ENCODE data around the gene VWA5A. TPM values are rescaled to one million over a fixed set of nuclear protein-coding genes. Genes with fewer than 3 reads are reported as not detected.

The VWA5A gene
- total and polyA plus RNA-seq, 2 of the 13 experiments (the other 11 are each of a cell fraction or from before 2014, with no cell fraction given): 1.3 to 1.8 TPM

DNA sequence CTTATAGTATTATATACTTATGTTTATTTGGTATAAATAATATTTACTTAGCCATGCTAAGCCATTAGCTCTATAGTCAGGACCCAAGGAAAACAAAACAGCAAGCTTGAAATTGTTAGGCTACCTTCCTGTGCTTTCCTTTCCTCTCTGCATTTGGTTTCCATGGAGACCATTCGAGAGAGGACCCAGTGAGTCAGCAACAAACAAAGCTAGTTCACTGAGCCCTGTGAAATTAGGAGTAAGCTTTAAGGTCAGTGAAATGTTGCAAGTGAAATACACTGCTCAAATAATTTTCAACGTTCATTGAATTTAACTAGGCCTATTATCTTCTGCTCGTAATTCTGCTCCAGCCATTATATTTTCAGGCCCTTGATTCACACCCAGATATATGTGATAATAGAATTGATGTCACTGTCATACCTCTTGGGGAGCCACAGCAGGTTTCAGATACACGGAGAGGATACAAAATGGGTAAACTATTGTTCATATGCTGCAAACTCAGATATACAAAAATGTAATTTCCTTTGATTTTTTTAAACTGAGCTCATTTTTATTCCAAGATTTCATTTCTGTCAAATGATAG lies 58.8 kb downstream of the VWA5A start:
- Histone ChIP-seq H3K79me2 (ENCODE audit: insufficient read depth, low read length) (no peaks in the 10 kb centered on the region), H3K4me3 (replicated peaks in 1 of 3; ENCODE audit: insufficient read depth in 1 of 3, low read depth in 2 of 3, low read length in 3 of 3) (no peak overlapping the region), H3K36me3 (replicated peaks in 1 of 2; ENCODE audit: control insufficient read depth in 1 of 2, insufficient read depth in 2 of 2, low read length in 2 of 2) (no peaks in the 10 kb centered on the region), H3K4me1 (ENCODE audit: insufficient read depth, low read length) (no peaks in the 10 kb centered on the region), H4K20me1 (ENCODE audit: insufficient read depth, low read length) (no peaks in the 10 kb centered on the region), H3K27ac (ENCODE audit: extremely low read length, insufficient read depth, low read length) (no peak overlapping the region), H2AFZ (ENCODE audit: low read length) (no peak overlapping the region), H3K4me2 (ENCODE audit: low read depth, low read length) (no peak overlapping the region), H3K27me3 (ENCODE audit: control insufficient read depth in 1 of 2, insufficient read depth in 2 of 2, low read length in 2 of 2) (no peaks in the 10 kb centered on the region), H3K9ac (ENCODE audit: insufficient read depth, low read depth, low read length) (no peak overlapping the region), H3K9me3 (ENCODE audit: low read length) (no peaks in the 10 kb centered on the region)
- in situ Hi-C loops (cut with HindIII; ENCODE audit: extremely low pct_ligation_motif_present, low pct_unique_long_range_greater_than_20kb): no loop called here
- peak; percentile 64 for ATAC-seq
- POLR2A ChIA-PET: no interaction called here
- peak; percentile 47 for DNase-seq (ENCODE audit: low spot score)
- no TSS peak for BruUV-seq (replicated peaks)
- no peak for FAIRE-seq
- CTCF ChIA-PET (ENCODE audit: low intra/inter-chr PET ratio, low total read pairs): no interaction called here
- WGBS (ENCODE audit: low lambda C conversion rate): under 1% methylated on average over 4 of the region's 4 CpGs
- intact Hi-C loops (cut with micrococcal nuclease; ENCODE audit: unreplicated experiment): no loop called here
- TF ChIP-seq HMGA1 (CRISPR knock-in tag; conservative IDR thresholded peaks at IDR 0.05) (no peak), ZSCAN29 (CRISPR knock-in tag; conservative IDR thresholded peaks at IDR 0.05) (no peak), ZNF510 (CRISPR knock-in tag; IDR thresholded peaks at IDR 0.05; ENCODE audit: low read depth) (no peak), NFIC (IDR thresholded peaks at IDR 0.05; ENCODE audit: low read length) (no peak), FOXK2 (IDR thresholded peaks at IDR 0.05) (no peak), KLF13 (CRISPR knock-in tag; IDR thresholded peaks at IDR 0.05) (no peak), NFE2 (CRISPR knock-in tag; IDR thresholded peaks at IDR 0.05) (peak; percentile 33; the same call in 1 of the 2 replicates), ZBTB21 (CRISPR knock-in tag; IDR thresholded peaks at IDR 0.05) (no peak), NFYC (CRISPR knock-in tag; IDR thresholded peaks at IDR 0.05) (no peak), DPF2 (CRISPR knock-in tag; IDR thresholded peaks at IDR 0.05; ENCODE audit: borderline replicate concordance, low read depth) (no peak), RFX3 (CRISPR knock-in tag; IDR thresholded peaks at IDR 0.05) (peak; percentile 34; the same call in 1 of the 2 replicates), GABPA (IDR thresholded peaks at IDR 0.05; ENCODE audit: low read depth, low read length) (no peak), GABPA (CRISPR knock-in tag; IDR thresholded peaks at IDR 0.05; ENCODE audit: low read depth) (no peak), SRSF9 (IDR thresholded peaks at IDR 0.05; ENCODE audit: borderline replicate concordance, insufficient read depth, low read depth, low read length, poor library complexity, severe bottlenecking) (no peak)
- TF ChIP-seq, protein P1, sequence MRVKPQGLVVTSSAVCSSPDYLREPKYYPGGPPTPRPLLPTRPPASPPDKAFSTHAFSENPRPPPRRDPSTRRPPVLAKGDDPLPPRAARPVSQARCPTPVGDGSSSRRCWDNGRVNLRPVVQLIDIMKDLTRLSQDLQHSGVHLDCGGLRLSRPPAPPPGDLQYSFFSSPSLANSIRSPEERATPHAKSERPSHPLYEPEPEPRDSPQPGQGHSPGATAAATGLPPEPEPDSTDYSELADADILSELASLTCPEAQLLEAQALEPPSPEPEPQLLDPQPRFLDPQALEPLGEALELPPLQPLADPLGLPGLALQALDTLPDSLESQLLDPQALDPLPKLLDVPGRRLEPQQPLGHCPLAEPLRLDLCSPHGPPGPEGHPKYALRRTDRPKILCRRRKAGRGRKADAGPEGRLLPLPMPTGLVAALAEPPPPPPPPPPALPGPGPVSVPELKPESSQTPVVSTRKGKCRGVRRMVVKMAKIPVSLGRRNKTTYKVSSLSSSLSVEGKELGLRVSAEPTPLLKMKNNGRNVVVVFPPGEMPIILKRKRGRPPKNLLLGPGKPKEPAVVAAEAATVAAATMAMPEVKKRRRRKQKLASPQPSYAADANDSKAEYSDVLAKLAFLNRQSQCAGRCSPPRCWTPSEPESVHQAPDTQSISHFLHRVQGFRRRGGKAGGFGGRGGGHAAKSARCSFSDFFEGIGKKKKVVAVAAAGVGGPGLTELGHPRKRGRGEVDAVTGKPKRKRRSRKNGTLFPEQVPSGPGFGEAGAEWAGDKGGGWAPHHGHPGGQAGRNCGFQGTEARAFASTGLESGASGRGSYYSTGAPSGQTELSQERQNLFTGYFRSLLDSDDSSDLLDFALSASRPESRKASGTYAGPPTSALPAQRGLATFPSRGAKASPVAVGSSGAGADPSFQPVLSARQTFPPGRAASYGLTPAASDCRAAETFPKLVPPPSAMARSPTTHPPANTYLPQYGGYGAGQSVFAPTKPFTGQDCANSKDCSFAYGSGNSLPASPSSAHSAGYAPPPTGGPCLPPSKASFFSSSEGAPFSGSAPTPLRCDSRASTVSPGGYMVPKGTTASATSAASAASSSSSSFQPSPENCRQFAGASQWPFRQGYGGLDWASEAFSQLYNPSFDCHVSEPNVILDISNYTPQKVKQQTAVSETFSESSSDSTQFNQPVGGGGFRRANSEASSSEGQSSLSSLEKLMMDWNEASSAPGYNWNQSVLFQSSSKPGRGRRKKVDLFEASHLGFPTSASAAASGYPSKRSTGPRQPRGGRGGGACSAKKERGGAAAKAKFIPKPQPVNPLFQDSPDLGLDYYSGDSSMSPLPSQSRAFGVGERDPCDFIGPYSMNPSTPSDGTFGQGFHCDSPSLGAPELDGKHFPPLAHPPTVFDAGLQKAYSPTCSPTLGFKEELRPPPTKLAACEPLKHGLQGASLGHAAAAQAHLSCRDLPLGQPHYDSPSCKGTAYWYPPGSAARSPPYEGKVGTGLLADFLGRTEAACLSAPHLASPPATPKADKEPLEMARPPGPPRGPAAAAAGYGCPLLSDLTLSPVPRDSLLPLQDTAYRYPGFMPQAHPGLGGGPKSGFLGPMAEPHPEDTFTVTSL (CRISPR knock-in tag; IDR thresholded peaks at IDR 0.05; ENCODE audit: borderline replicate concordance): no peak

All from HepG2 (cell line).